Left renal cortex interstitium (tissue), 4 donors: Measurements from ENCODE around the gene RFESD. TPM values are rescaled to one million over a fixed set of nuclear protein-coding genes. Genes with fewer than 3 reads are reported as not detected.
"Not testable (repeated sequence)": the region's sequence is repeated elsewhere in the genome, so short reads cannot be mapped to it uniquely, and the experiment has no call there.

Source experiments
- DNase-seq, 4 donors: peaks; one replicate each; pipeline ENCODE4 v3.0.0-alpha.2; 2013; ENCODE audit warnings: low read depth in 4 of 4, low spot score in 2 of 4, missing footprints in 1 of 4
- polyA plus RNA-seq, 4 donors: library from polyadenylated mRNA; unstranded; fragments of 120-200 nt; gene quantifications; one replicate each; pipeline ENCODE4 v1.2.1, GENCODE V29; 2013; ENCODE audit not compliant: insufficient read length in 4 of 4

RFESD gene
- polyA plus RNA-seq, 4 donors: 3.5 to 7.1 (median 4.9) TPM

GRCh38 chr5:95706196-95706595, 59.6 kb downstream of the RFESD start:
- DNase-seq: not testable (repeated sequence)

GRCh38 chr5:95707055-95707454, 60.5 kb downstream of the RFESD start:
- no peak for DNase-seq

Other genes with a start within 250 kb of the RFESD start
- 100 to 1,000 TPM in 1 of 4 donors, 10 to 100 TPM in 3; 76.3 to 112 (median 88.5) TPM for gene SKIC3, start 91.8 kb upstream of the RFESD start, polyA plus RNA-seq
- gene ARSK, start 91.7 kb upstream of the RFESD start, polyA plus RNA-seq: 10 to 100 TPM; 13.1 to 14.2 (median 13.7) TPM
- gene GPR150, start 26.7 kb upstream of the RFESD start, polyA plus RNA-seq: under 1 TPM in 1 of 4 donors, not detected in 3; 0.08 TPM
- gene SPATA9, start 36.2 kb downstream of the RFESD start, polyA plus RNA-seq: 1 to 10 TPM; 1.1 to 2.3 (median 1.9) TPM
- 10 to 100 TPM; 68.0 to 80.5 (median 70.6) TPM for gene RHOBTB3, start 84.6 kb downstream of the RFESD start, polyA plus RNA-seq
- gene GLRX, start 175.9 kb downstream of the RFESD start, polyA plus RNA-seq: 10 to 100 TPM; 59.9 to 82.4 (median 64.5) TPM